ENCODE data around the gene SLC11A1. TPM values are rescaled to one million over a fixed set of nuclear protein-coding genes. Genes with fewer than 3 reads are reported as not detected.

The SLC11A1 gene
- total and polyA plus RNA-seq, 2 of the 4 experiments (the other 2 are of a cell fraction), result under 0.01 to 0.07 TPM

DNA sequence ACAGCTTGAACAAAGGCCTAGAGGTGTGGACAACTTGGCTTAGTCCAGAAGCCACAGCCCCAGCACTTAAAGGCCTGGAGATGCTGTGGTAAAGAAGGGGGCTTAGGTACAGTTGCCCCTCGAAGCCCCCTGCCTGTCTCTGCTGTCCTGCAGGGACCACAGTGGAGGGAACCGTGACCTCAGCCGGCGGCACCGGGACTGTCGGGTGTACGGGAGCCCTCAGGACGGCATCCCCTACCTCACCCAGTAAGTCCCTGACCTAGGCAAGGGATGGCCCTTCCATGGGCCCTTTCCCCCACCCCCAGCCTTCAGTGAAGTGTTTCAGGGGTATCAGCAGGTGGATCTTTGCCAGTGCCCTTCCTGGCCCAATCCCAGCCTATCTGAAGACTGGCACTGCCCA is 40.7 kb upstream of the SLC11A1 start:
- Histone ChIP-seq H2AFZ (replicated peaks; ENCODE audit: low read length, poor library complexity) (no peak overlapping the region), H2AK9ac (replicated peaks; ENCODE audit: low read depth, low read length, poor library complexity) (no peak overlapping the region), H3K56ac (ENCODE audit: extremely low read depth, insufficient read depth, low read length) (no peak overlapping the region; the same call in 1 of the 2 replicates), H2BK120ac (ENCODE audit: low read depth, low read length) (no peak overlapping the region), H3K4me3 (ENCODE audit: insufficient read depth, low read depth, low read length) (no peak overlapping the region), H4K20me1 (ENCODE audit: insufficient read depth, low read length) (no peaks in the 10 kb centered on the region), H4K91ac (ENCODE audit: insufficient read depth, low read depth, low read length) (no peak overlapping the region), H3K27ac (ENCODE audit: insufficient read depth, low read length) (no peak overlapping the region), H3K4ac (ENCODE audit: low read depth, low read length) (no peak overlapping the region), H4K5ac (ENCODE audit: low read depth, low read length) (no peak overlapping the region), H3K9ac (ENCODE audit: low read depth, low read length) (no peak overlapping the region), H3K4me2 (ENCODE audit: low read depth, low read length) (no peak overlapping the region), H3K23ac (ENCODE audit: low read depth, low read length) (no peak overlapping the region), H4K8ac (ENCODE audit: low read depth in 2 of 2, low read length in 2 of 2) (no peak overlapping the region), H3K27me3 (ENCODE audit: control insufficient read depth, insufficient read depth, low read length) (no peaks in the 10 kb centered on the region; the same call in 1 of the 2 replicates), H3K18ac (ENCODE audit: low read depth, low read length) (no peak overlapping the region), H3K9me1 (ENCODE audit: insufficient read depth, low read length) (no peaks in the 10 kb centered on the region), H3K79me1 (ENCODE audit: low read depth in 1 of 2, low read length in 2 of 2) (no peaks in the 10 kb centered on the region), H3K4me1 (ENCODE audit: control insufficient read depth, insufficient read depth, low read length) (peaks cover 8% of the 10 kb centered on the region; the same call in 1 of the 2 replicates), H2AK5ac (ENCODE audit: low read depth, low read length) (no peak overlapping the region), H3K36me3 (ENCODE audit: control insufficient read depth, insufficient read depth, low read length) (no peaks in the 10 kb centered on the region), H2BK15ac (ENCODE audit: low read depth, low read length) (no peak overlapping the region), H3K14ac (replicated peaks; ENCODE audit: low read depth, low read length) (no peak overlapping the region), H2BK20ac (ENCODE audit: low read depth, low read length) (no peak overlapping the region), H2BK5ac (ENCODE audit: low read depth, low read length, poor library complexity, severe bottlenecking) (no peak overlapping the region), H3K9me3 (ENCODE audit: control insufficient read depth, insufficient read depth, low read length) (no peaks in the 10 kb centered on the region)
- TF ChIP-seq RAD21 (IDR thresholded peaks at IDR 0.05; ENCODE audit: low read length), result no peak
- no peak for TF ChIP-seq MAZ (IDR thresholded peaks at IDR 0.05; ENCODE audit: borderline replicate concordance, low read depth, low read length)
- no peak for TF ChIP-seq FOS (IDR thresholded peaks at IDR 0.05; ENCODE audit: low read depth, low read length)
- TF ChIP-seq BHLHE40 (IDR thresholded peaks at IDR 0.05; ENCODE audit: low read depth, low read length), result no peak
- TF ChIP-seq CEBPB (IDR thresholded peaks at IDR 0.05; ENCODE audit: low read depth, low read length), result no peak
- no peak for TF ChIP-seq MXI1 (IDR thresholded peaks at IDR 0.05; ENCODE audit: borderline replicate concordance, low read depth, low read length)
- TF ChIP-seq MAFK (IDR thresholded peaks at IDR 0.05; ENCODE audit: low read depth, low read length), result no peak
- TF ChIP-seq, protein P1, sequence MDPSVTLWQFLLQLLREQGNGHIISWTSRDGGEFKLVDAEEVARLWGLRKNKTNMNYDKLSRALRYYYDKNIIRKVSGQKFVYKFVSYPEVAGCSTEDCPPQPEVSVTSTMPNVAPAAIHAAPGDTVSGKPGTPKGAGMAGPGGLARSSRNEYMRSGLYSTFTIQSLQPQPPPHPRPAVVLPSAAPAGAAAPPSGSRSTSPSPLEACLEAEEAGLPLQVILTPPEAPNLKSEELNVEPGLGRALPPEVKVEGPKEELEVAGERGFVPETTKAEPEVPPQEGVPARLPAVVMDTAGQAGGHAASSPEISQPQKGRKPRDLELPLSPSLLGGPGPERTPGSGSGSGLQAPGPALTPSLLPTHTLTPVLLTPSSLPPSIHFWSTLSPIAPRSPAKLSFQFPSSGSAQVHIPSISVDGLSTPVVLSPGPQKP (IDR thresholded peaks at IDR 0.05; ENCODE audit: borderline replicate concordance, low read depth, low read length), result no peak
- TF ChIP-seq, protein P2, sequence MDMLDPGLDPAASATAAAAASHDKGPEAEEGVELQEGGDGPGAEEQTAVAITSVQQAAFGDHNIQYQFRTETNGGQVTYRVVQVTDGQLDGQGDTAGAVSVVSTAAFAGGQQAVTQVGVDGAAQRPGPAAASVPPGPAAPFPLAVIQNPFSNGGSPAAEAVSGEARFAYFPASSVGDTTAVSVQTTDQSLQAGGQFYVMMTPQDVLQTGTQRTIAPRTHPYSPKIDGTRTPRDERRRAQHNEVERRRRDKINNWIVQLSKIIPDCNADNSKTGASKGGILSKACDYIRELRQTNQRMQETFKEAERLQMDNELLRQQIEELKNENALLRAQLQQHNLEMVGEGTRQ (IDR thresholded peaks at IDR 0.05; ENCODE audit: low read depth, low read length), result no peak
- TF ChIP-seq POLR2A (IDR thresholded peaks at IDR 0.05; ENCODE audit: low read depth, low read length), result no peak
- TF ChIP-seq CHD1 (IDR thresholded peaks at IDR 0.05; ENCODE audit: low read depth, low read length), result no peak
- TF ChIP-seq RCOR1 (IDR thresholded peaks at IDR 0.05; ENCODE audit: insufficient replicate concordance, low read length), result no peak
- TF ChIP-seq RFX5 (IDR thresholded peaks at IDR 0.05; ENCODE audit: low read depth, low read length), result no peak
- TF ChIP-seq, protein P3, sequence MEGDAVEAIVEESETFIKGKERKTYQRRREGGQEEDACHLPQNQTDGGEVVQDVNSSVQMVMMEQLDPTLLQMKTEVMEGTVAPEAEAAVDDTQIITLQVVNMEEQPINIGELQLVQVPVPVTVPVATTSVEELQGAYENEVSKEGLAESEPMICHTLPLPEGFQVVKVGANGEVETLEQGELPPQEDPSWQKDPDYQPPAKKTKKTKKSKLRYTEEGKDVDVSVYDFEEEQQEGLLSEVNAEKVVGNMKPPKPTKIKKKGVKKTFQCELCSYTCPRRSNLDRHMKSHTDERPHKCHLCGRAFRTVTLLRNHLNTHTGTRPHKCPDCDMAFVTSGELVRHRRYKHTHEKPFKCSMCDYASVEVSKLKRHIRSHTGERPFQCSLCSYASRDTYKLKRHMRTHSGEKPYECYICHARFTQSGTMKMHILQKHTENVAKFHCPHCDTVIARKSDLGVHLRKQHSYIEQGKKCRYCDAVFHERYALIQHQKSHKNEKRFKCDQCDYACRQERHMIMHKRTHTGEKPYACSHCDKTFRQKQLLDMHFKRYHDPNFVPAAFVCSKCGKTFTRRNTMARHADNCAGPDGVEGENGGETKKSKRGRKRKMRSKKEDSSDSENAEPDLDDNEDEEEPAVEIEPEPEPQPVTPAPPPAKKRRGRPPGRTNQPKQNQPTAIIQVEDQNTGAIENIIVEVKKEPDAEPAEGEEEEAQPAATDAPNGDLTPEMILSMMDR (conservative IDR thresholded peaks at IDR 0.05; ENCODE audit: low read depth, low read length), result no peak
- no peak for TF ChIP-seq SMC3 (IDR thresholded peaks at IDR 0.05; ENCODE audit: low read depth, low read length)
- POLR2A ChIA-PET (ENCODE audit: unreplicated experiment), result no interaction called here
- ATAC-seq (ENCODE audit: low read depth) (no peak), DNase-seq (no peak)
- 80% methylated on average over 1 of the region's 8 CpGs; no CpG with 5 or more reads in 1 of the 2 experiments for WGBS, 2 experiments (ENCODE audit: extremely low coverage in 2 of 2, insufficient read length in 1 of 2)
- CTCF ChIA-PET, result no interaction called here
- in situ Hi-C loops (cut with MboI; ENCODE audit: low sequenced_read_pairs) (no loop called here), dilution Hi-C loops (cut with HindIII; ENCODE audit: low sequenced_read_pairs, unreplicated experiment) (no loop called here), intact Hi-C loops (cut with micrococcal nuclease) (no loop called here)
- BruUV-seq (replicated peaks), result no TSS peak
